GM19397 (cell line): ENCODE measurements around the gene LCLAT1.
"Not testable (repeated sequence)": the region's sequence is repeated elsewhere in the genome, so short reads cannot be mapped to it uniquely, and the experiment has no call there.

ENCODE experiments used
- ATAC-seq: cut with Tn5 transposase; IDR thresholded peaks from one replicate; pipeline ENCODE4 v1.9.1; 2021; ENCODE audit warnings: mild to moderate bottlenecking, moderate library complexity; ENCODE audit not compliant: unreplicated experiment

Gene LCLAT1

DNA sequence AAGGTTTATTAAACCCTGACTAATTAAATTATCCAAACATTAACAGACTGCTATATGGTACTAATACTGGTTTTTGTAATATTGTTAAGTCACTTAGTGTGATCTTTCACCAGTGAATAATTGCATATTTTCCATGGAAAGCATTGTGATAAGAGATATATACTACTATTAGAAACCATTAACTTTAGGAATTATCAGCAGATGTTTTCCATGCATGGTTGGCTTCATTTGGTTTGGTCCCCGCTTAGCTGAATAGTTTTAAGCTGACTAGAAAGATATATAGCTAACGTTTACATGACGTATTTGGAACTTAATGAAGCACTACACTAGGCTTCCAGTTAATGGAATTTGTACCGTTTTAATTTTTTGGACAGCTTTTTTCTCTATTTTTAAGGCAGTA, 37.9 kb downstream of the LCLAT1 start:
- ATAC-seq: no peak

DNA sequence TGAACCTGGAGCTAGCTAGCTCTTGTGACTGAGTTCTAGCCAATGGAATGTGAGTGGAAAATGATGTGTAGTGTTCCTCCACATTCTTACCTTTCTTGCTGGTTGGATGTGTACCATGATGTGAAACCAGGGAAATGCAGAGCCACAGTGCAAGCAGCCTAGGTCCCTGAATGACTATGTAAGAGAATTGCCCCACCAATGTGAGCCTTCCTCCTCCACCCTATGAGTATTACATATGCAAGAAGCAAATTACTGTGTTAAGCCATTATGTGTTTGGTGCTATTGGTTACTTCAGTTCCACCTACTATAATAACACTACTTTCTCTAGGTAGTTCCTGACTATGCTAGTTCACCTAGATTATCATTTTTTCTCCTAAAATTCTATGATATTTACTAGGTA, 39.6 kb downstream of the LCLAT1 start:
- no peak for ATAC-seq

DNA sequence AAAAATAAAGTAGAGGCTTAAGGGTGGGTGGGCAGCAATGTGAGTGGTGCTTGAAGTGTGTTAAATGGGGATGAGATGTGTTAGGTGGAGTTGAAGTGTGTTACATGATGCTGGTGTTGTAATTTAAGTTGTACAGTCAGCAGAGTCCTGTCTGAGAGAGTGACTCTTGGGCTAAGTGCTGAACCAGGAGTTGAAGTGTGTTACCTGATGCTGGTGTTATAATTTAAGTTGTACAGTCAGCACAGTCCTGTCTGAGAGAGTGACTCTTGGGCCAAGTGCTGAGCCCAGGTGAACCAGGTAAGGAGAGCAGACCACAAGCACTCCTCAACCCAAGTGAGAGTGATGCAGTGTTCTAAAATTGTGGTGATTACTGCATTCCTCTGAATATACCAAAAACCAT, 40.6 kb downstream of the LCLAT1 start:
- no peak for ATAC-seq

DNA sequence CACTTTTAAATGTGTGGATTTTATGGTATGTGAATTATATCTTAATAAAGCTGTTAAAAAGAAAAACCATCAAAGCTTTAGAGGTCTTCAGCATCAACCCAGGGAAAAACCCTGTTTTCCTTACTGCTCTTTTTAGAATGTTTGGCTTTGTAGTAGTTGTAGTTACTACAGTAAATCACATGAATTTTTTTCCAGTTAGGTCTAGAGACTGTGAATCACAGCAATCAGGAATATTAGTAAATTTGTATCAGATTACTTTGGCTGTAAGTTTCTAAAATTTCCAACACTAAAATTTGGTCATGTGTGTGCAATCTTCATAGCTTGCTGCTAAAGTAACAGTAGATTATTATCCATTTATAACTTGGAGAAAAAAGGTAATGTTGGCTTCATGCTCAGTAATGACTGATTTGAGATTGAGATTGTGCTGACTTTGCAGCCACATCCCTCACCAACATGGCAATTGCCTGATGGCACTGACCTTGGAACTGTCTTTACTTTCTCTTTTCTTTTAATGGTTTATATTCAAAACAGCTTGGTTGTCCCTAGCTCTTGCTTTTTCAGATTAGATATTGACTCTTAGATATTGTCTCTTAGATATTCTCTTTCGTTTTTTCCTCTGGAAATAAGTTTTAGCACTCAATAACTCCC, 41.1 kb downstream of the LCLAT1 start:
- no peak for ATAC-seq

DNA sequence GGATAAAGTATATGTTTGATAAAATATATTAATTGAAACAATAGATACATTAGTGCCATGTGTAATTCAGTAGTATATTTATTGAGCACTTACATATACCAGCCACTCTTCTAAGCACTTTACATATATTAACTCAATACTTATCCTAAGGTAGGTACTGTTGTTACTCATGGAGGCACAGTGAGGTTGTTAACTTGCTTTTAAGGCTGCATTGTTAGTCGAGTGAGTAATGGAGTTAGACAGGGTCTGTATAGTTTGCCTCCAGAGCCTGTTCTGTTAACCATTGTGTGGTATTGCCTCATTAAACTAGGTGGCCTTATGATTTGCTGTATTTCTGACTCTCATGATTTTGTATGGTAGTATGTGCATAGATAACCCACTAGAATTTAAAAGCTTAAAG, 44.2 kb downstream of the LCLAT1 start:
- ATAC-seq: no peak

DNA sequence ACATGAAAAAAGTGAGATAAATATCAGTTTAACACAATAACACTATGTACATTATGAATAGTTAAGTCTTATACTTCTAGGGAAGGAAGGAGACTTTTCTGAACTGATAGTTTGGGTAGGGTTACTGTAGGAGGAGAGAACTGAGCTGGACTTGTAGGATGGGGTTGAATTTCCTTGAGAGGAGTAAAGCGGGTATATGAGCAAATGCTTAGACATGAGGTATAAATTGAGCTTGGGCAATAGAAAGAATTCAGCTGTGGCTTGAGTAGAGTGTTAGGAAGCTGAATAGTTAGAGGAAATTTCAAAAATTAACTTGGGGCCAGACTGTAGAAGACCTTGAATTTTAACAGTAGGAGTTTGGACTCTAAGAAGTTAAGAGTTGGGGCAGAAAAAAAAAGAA, 45.1 kb downstream of the LCLAT1 start:
- no peak for ATAC-seq

DNA sequence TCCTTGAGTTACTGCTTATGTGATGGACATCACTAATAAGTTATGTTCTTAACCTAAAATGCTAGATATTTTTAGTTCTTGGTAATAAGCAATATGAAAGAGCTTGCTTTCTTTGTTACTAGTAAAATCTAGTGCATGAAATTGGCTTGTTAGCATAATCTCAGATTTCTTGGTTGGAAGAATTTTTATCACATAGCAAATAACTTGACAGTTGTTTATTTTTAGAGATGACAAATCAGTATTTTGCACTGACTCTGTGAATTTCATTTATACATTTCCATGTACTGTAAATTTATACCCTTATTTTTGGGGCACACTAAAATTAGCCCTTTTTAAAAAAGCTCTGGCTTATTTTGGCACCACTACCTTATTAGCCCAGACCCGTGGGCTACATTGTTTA, 45.6 kb downstream of the LCLAT1 start:
- ATAC-seq: no peak

DNA sequence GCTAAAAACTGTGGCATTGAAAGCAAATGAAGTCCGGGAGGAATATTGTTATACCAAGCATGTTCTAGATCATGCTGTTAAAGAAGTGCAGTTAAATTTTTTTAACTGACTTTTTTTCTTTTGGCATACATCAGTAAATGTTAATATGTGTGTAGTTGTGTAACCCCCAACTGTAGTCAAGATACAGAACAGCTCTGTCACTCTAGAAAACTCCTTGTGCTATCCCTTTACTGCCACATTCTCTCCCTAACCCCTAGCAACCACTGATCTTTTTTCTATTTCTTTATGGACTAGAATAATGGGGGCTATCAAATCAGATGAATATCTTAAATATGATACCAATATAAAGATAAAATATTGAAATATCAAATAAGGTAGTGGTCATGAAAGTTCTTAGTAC, 46.4 kb downstream of the LCLAT1 start:
- no peak for ATAC-seq

DNA sequence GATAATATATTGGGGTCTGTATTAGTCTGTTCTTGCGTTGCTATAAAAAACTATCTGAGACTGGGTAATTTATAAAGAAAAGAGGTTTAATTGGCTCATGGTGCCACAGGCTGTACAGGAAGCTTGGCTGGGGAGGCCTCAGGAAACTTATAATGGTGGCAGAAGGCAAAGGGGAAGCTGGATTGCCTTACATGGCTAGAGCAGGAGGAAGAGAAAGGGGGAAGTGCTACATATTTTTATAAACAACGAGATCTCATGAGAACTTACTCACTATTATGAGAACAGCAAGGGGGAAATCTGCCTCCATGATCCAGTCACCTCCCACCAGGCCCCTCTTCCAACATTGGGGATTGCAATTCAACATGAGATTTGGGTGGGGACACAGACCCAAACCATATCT, 48.9 kb downstream of the LCLAT1 start:
- ATAC-seq: not testable (repeated sequence)

DNA sequence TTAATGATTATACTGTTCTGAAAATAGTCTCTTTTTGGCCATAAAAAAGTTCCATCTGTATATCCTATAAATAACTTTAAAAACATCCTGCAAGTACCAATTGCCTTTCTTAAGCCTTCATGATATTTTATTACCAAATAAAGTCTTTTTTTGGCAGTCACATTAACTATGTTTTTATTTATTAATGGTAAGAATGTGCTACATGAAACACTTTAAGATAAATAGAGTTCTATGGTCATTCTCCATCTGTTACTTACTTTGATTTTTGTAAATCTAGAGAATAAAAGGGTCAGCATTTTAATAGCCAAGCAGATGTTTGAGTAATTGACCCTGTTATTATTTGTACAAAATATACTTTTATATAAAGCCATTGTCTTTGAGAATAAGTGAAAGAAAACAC, 52.6 kb downstream of the LCLAT1 start:
- no peak for ATAC-seq

DNA sequence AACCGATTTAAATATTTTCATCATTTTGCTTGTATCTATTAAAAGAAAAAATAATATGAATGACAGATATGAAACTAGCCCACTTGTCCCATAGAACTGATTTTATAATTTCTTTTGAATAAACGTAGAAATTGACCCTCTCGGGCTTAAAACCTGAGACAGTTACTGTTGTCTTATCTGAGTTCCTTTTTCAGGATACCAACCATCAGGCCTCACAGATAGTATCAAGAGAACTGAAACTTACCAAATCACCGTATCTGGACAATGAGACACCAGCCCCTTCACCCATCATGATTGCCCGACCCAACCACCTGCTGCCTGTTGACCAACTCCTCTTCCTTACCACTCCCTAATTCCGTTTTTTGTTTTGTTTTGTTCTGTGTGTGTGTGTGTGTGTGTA, 53.7 kb downstream of the LCLAT1 start:
- ATAC-seq: no peak

DNA sequence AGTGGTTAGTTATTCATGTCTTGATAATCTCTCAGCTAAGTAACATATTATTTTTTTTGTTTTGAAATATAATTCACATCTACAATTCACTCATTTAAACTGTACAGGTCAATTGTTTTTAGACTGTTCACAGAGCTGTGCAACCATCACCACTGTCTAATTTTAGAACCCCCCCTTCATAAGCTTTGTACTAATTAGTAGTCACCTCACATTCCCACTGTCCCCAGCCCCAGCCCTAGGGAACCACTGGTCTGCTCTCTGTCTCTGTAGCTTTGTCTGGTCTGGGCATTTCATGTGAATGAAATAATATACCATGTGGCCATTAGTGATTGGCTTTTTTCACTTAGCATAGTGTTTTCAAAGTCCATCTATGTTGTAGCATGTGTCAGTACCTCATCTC, 55.3 kb downstream of the LCLAT1 start:
- no peak for ATAC-seq

DNA sequence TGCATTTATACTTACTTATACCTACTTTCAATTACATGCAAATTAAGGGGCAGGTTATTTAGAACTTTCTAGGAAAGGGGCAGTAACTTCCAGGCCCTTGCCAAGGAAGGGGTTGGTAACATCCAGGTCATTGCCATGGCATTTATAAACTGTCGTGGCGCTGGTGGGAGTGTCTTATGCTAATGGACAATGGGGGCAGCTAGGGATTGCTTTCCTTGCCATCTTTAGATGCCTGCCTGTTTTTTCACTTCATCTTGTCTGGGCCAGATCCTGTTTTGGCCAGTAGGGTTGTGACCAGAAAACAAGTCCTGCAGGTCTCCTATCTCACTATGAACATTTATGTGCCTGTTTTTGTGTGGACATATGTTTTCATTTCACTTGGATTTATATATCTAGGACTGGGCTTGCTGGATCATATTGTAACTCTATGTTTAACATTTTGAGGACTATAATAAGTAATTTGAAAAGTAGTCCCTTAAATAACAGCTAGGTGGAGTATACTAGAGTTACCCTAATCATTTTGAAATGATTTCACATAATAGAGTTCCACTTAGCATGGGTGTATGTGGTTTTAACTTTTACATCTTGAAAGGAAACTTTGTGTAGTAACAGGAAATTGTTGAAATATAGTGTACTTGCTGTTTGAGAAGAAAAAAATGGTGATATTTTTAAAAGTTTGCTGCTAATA, 56.1 kb downstream of the LCLAT1 start:
- ATAC-seq: no peak

DNA sequence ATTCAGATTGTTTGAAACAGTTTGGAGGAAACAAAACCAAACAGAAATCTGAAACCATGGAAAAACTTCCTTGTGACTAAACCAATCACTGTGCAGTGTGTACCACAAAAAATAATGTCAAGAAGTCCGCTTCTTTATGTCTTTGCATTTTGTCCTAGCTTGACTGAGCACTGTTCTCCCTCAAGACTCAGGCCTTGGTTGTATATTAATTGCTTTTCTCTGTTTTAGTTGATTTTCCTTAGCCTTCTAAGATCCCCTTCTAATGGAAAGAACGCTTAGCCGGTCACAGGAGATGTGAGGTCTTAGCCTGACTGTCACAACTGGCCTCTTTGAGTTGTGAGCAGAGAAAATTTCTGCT, 56.6 kb downstream of the LCLAT1 start:
- no peak for ATAC-seq

DNA sequence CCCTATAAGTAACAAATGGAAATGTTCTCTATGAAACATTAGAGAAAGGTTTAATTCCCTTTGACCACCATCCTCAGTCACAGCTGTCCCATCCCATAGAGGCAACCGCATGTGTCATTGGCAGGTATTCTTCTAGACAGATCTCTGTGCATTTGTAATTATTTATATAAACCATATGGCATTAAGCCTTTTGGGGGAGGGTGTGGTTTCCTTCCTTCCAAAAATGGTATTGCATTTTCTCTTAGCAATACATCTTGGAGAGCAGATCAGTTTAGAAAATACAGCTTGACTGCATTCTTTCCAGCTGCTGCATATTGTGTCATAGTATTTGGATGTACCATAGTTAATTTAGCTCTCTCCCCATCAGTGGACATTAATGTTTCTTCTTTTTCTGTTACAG, 57.7 kb downstream of the LCLAT1 start:
- no peak for ATAC-seq

DNA sequence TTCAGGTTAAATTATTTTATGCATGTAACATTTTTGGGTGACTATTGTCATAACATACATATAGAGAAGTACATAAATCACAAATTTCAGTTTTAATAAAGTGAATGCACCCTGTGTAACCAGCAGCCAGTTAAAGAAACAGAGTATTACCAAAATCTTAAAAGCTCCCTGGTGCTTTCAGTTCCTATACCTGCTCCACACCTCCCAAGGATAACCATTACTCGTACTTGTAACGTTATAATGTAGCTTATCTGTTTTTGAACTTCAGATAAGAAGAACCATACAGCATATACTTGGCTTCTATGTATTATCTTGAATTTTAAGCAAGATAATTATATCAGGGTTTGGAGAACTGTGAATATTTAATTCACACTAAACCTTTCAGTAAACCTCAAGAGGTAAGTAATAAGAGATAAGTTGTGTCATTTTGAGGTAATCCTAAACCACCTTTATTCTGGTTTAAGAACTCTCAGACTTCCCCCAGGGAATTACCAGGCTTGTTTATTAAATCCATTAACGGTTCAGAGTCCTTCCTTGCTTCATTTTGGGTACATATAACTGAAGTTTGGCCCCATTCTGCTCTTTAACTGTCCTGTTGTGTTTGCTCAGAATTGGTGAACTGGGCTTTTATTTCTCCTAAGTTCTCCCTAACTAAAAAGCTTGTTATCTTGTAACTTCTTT, 58.6 kb downstream of the LCLAT1 start:
- ATAC-seq: no peak

DNA sequence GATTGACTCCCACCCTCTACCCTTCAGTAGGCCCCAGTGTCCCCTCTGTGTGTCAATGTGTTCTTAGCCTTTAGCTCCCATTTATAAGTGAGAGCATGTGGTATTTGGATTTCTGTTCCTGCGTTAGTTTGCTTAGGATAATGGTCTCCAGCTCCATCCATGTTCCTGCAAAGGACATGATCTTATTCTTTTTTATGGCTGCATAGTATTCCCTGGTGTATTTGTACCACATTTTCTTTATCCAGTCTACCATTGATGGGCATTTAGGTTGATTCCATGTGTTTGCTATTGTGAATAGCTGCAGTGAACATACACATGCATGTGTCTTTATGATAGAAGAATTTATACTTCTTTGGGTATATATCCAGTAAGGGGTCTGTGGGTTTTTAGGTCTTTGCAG, 60.4 kb downstream of the LCLAT1 start:
- ATAC-seq: not testable (repeated sequence)

DNA sequence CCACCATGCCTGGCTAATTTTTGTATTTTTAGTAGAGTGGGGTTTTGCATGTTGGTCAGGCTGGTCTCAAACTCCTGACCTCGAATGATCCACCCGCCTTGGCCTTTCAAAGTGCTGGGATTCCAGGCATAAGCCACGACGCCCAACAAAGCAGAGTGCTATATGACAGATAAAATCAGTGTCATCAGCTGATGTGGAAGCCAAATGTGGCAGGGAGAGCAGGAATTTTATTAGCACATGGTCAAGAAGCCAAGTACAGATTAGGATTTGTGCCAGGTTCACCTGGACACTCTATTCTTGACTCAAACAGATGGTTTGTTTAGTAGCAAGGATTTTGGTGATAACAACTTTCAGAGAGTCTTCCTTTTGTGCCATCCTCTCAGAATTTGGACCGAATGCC, 62.7 kb downstream of the LCLAT1 start:
- no peak for ATAC-seq

DNA sequence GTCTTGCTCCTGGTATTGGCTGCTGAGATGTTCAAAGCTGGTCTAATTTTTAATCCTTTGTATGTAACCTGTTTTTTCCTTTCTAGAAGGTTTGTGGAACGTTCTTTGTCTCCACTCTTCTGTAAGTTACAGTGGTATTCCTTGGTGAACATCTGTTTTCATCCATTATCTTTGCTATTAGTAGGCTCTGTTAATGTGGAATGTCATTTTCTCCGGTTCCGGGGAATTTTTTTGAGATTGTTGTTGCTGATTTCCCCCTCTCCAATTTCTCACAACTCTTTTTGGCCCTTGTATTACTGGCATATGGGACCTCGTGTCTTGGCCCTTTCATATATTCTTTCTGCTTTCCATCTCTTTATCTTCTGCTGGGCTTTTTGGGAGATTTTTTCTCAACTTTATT, 63.4 kb downstream of the LCLAT1 start:
- no peak for ATAC-seq

DNA sequence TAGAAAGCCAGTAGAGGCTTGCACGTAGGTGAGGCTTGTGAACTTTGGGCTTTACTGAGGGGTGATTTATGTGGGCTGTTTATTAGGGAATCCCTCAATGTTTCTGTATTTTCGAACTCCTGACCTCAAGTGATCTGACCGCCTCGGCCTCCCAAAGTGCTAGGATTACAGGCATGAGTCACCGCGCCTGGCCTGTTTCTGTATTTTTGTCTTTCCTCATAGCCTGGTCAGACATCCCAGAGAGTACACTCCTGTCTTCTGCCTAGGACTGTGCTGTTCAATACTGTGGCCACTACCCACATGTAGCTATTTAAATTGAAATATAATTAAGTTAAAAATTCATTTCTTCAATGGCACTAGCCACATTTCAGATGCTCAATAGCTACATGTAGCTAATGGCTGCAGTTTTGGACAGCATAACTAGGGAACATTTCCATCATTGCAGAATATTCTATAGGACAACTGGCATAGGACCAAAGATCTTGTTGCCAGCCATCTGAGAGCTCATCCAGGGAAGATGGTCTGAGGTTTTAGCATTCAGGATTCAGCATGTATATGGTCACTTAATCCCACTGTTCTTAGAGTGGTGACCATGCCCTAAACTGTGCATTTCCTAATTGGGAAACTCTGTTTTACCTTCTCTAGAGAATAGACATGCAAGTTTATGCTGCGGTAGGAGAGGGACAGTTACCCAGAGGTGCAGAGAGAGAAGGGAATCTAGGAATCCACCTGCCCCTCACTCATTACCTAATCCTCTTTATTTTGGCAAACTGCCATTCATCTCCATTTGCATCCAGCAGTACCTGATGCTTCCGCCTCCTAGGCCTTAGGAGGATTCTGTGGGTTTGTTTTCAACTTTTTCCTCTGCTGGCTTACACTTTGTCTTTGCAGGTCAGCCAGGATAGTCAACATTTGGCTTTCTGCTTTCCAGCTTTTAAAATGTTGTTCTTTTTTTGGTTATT, 64.4 kb downstream of the LCLAT1 start:
- no peak for ATAC-seq

DNA sequence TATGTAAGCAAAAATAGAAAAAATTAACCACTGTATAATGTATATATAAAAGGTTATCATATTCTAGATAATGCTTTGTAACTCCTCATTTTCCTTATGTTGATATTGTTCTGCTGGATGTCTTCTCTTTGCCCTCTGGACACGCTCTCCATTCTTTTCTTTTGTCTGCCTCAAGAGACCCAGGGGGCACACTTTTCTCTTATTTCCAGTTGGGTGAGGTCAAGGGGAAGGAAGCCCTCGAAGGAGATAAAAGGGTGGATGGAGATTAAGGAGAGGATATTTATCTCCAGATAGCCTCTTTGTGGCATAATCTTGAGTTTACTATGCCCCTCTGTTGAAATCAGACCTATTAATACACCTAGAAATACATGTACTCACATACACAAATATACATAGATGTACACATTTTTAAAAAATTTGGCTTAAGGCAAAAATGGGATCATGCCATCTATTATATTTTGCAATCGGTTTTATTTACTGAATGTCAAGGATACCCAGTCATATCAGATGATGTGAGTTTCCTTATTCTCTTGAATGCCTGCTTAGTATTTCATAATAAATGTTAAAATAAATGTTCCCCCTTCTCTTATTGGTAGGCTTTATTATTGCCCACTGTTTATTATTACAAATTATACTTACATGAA, 65.3 kb downstream of the LCLAT1 start:
- ATAC-seq: no peak
